Aorta (tissue), 5 donors: ENCODE data around the gene NRBF2. TPM values are rescaled to one million over a fixed set of nuclear protein-coding genes. Genes with fewer than 3 reads are reported as not detected.
"Not testable (repeated sequence)": the region's sequence is repeated elsewhere in the genome, so short reads cannot be mapped to it uniquely, and the experiment has no call there.

ENCODE experiments used
- ATAC-seq: fragments of 200-7000 bp; cut with Tn5 transposase; one replicate; pipeline ENCODE4 v1.9.1; 2022; ENCODE audit warnings: moderate library complexity; ENCODE audit not compliant: low FRiP score
- DNase-seq, 2 donors: peaks; one replicate each; pipeline ENCODE4 v3.0.0-alpha.2; 2020
- H3K27ac ChIP-seq, 2 donors: one replicate each; pipeline ENCODE4 v1.5.1; 2013; ENCODE audit warnings: low read length in 2 of 2, mild to moderate bottlenecking in 2 of 2, moderate library complexity in 2 of 2, control low read depth in 1 of 2, inconsistent platforms in 1 of 2, low read depth in 1 of 2
- H3K27me3 ChIP-seq, 2 donors: one replicate each; pipeline ENCODE4 v1.6.1; 2013; ENCODE audit warnings: control low read depth in 1 of 2, low read length in 1 of 2, mild to moderate bottlenecking in 1 of 2, moderate library complexity in 1 of 2; ENCODE audit not compliant: insufficient read depth in 2 of 2, control insufficient read depth in 1 of 2
- H3K36me3 ChIP-seq, 2 donors: one replicate each; pipeline ENCODE4 v1.6.1; 2013; ENCODE audit warnings: control low read depth in 1 of 2, low read length in 1 of 2, mild to moderate bottlenecking in 1 of 2; ENCODE audit not compliant: insufficient read depth in 2 of 2, control insufficient read depth in 1 of 2
- H3K4me1 ChIP-seq, 2 donors: one replicate each; pipeline ENCODE4 v1.6.1; 2013; ENCODE audit warnings: low read length in 2 of 2, control low read depth in 1 of 2, mild to moderate bottlenecking in 1 of 2, moderate library complexity in 1 of 2; ENCODE audit not compliant: insufficient read depth in 2 of 2, control insufficient read depth in 1 of 2
- H3K4me3 ChIP-seq, 2 donors: one replicate each; pipeline ENCODE4 v1.5.1; 2013; ENCODE audit warnings: low read length in 2 of 2, control low read depth in 1 of 2, mild to moderate bottlenecking in 1 of 2
- H3K9me3 ChIP-seq: one replicate; pipeline ENCODE4 v1.6.1; 2013; ENCODE audit warnings: mild to moderate bottlenecking, low read length; ENCODE audit not compliant: control insufficient read depth
- WGBS, 2 donors: extraction: QIAGEN DNeasy Blood & Tissue Kit; methylation state at CpG; one replicate each; pipeline ENCODE4 v1.1.7; 2013; 5-methylcytosine and 5-hydroxymethylcytosine counted together
- intact Hi-C, 2 donors: fragments of 100-400 bp; cut with DNase I; formaldehyde crosslinking; loops; one replicate each; pipeline versions ENCODE4 v1.14.2 to v1.15.0; 2022
- long read RNA-seq, 2 donors: library from polyadenylated mRNA; unstranded; transcript quantifications; one replicate each; pipeline ENCODE4 v2.0.0, GENCODE V29; 2020 to 2021
- polyA plus RNA-seq, 2 donors: library from polyadenylated mRNA; stranded (reverse); fragments of 200-250 nt; gene quantifications; one replicate each; pipeline ENCODE4 v1.2.3, GENCODE V29; 2013
- total RNA-seq, 2 donors: library from RNA; stranded (reverse); fragmentation: NEBNext Ultra II Directional; extraction: Animal tissue kit (Norgen Biotek cat#: 25700); gene quantifications; one replicate each; pipeline ENCODE4 v1.2.1, GENCODE V29; 2021
- donor health status: healthy with polysubstance abuse.
- donor health status: Bipolar disorder and iron deficiency.
- donor health status: DM: no; HTN: no; CAD: no.
- donor health status: DM: no; HTN: no; CAD: no.
- donor health status: DM: yes; HTN: yes; CAD: no.

Gene NRBF2
- total RNA-seq (10 to 100 TPM; 16.2 to 17.5 TPM), polyA plus RNA-seq (10 to 100 TPM in 1 of 2 donors, 1 to 10 TPM in 1; 8.5 to 19.0 TPM)
- long read RNA-seq, donor 1, transcript NRBF2-201 (4 exons, 1,853 nt) = major isoform, 76 of 82 reads
- long read RNA-seq, donor 1, partial matches to known transcripts = 1 of 82 reads
- long read RNA-seq, donor 1, other reads (novel, unspliced or antisense) = 4 of 82 reads
- long read RNA-seq, donor 2, transcript NRBF2-201 (4 exons, 1,853 nt) = major isoform, 14 of 16 reads
- long read RNA-seq, donor 2, partial matches to known transcripts = 0 of 16 reads
- long read RNA-seq, donor 2, other reads (novel, unspliced or antisense) = 2 of 16 reads

- Histone ChIP-seq H3K27ac (peak within 1 kb of the TSS in 1 of 2 donors; percentile 34), H3K4me1 (no peaks in the 10 kb centered on the region), H3K36me3 (no peaks in the 10 kb centered on the region), H3K27me3 (no peaks in the 10 kb centered on the region), H3K4me3 (peak within 1 kb of the TSS; percentile 70 to 81), H3K9me3 (no peaks in the 10 kb centered on the region)
- DNase-seq (peak; percentile 98 to 99), ATAC-seq (peak; percentile 100)
- intact Hi-C loops = loop anchor here in 1 of 2 donors (2.0 to 10.0 kb wide), 3 partner anchors 18 to 698 kb away; partner anchors contain the start of gene EGR2
- WGBS, 2 donors = 0% methylated on average over 53 to 55 of the region's 55 CpGs
These were observed at the start of gene NRBF2 for GRCh38 chr10:63133056-63133820. Gene NRBF2, plus strand, starts transcription at chr10:63133328. Its CDS starts 143 bp downstream, at chr10:63133471.

GRCh38 chr10:63083406-63083805 lies 49.7 kb upstream of the NRBF2 start:
- not testable (repeated sequence) for H3K36me3 ChIP-seq, H3K27me3 ChIP-seq, H3K4me3 ChIP-seq, DNase-seq, H3K27ac ChIP-seq, H3K4me1 ChIP-seq, ATAC-seq, H3K9me3 ChIP-seq
- 94 to 95% methylated on average over 14 of the region's 14 CpGs for WGBS, 2 donors
- intact Hi-C loops = loop anchor here (10.0 kb wide), 3 partner anchors 71 to 649 kb away; no protein-coding TSS in a partner anchor

GRCh38 chr10:63083904-63084689 lies 49.0 kb upstream of the NRBF2 start:
- no peaks in the 10 kb centered on the region for H3K27me3 ChIP-seq
- no peaks in the 10 kb centered on the region for H3K4me1 ChIP-seq
- DNase-seq = peak; percentile 73
- no peaks in the 10 kb centered on the region for H3K9me3 ChIP-seq
- intact Hi-C loops = loop anchor here (10.0 kb wide), 3 partner anchors 71 to 649 kb away; no protein-coding TSS in a partner anchor
- no peak overlapping the region for H3K27ac ChIP-seq
- 7 to 10% methylated on average over 7 of the region's 7 CpGs for WGBS, 2 donors
- H3K36me3 ChIP-seq = no peaks in the 10 kb centered on the region
- peak; percentile 84 for ATAC-seq
- no peak overlapping the region for H3K4me3 ChIP-seq

- Histone ChIP-seq H3K9me3 (no peaks in the 10 kb centered on the region), H3K4me1 (no peaks in the 10 kb centered on the region), H3K4me3 (no peak overlapping the region), H3K27me3 (no peaks in the 10 kb centered on the region), H3K27ac (no peak overlapping the region), H3K36me3 (no peaks in the 10 kb centered on the region)
- ATAC-seq = no peak
- WGBS, 2 donors = 75% methylated on average over 4 of the region's 4 CpGs
- no peak for DNase-seq
- intact Hi-C loops = loop anchor here (10.0 kb wide), 3 partner anchors 70 to 650 kb away; no protein-coding TSS in a partner anchor
These were observed 48.3 kb upstream of the NRBF2 start for GRCh38 chr10:63084690-63085382.

- Histone ChIP-seq H3K4me1 (no peaks in the 10 kb centered on the region), H3K36me3 (no peaks in the 10 kb centered on the region), H3K4me3 (no peak overlapping the region), H3K27ac (no peak overlapping the region), H3K9me3 (no peaks in the 10 kb centered on the region), H3K27me3 (no peaks in the 10 kb centered on the region)
- ATAC-seq (no peak), DNase-seq (no peak)
- intact Hi-C loops = no loop called here
- 71 to 76% methylated on average over 2 of the region's 2 CpGs for WGBS, 2 donors
These were observed 39.9 kb upstream of the NRBF2 start for GRCh38 chr10:63093227-63093626.

- no peak overlapping the region for H3K27ac ChIP-seq
- no peak overlapping the region for H3K4me3 ChIP-seq
- H3K27me3 ChIP-seq = no peaks in the 10 kb centered on the region
- no peaks in the 10 kb centered on the region for H3K36me3 ChIP-seq
- no peaks in the 10 kb centered on the region for H3K4me1 ChIP-seq
- DNase-seq = no peak
- 97 to 99% methylated on average over 2 of the region's 2 CpGs for WGBS, 2 donors
- no peaks in the 10 kb centered on the region for H3K9me3 ChIP-seq
- ATAC-seq = no peak
- intact Hi-C loops = no loop called here
These were observed 38.7 kb upstream of the NRBF2 start for GRCh38 chr10:63094405-63094804.

- 90 to 94% methylated on average over 1 of the region's 1 CpG for WGBS, 2 donors
- intact Hi-C loops = no loop called here
These were observed 38.2 kb upstream of the NRBF2 start for GRCh38 chr10:63094881-63095280.

GRCh38 chr10:63099734-63100133 lies 33.4 kb upstream of the NRBF2 start:
- Histone ChIP-seq H3K9me3 (no peaks in the 10 kb centered on the region), H3K36me3 (no peaks in the 10 kb centered on the region), H3K27me3 (no peaks in the 10 kb centered on the region), H3K27ac (no peak overlapping the region), H3K4me3 (no peak overlapping the region), H3K4me1 (no peaks in the 10 kb centered on the region)
- DNase-seq = no peak
- ATAC-seq = no peak
- intact Hi-C loops = no loop called here

More at GRCh38 chr10:63094881-63095280, 38.2 kb upstream of the NRBF2 start:
- Histone ChIP-seq H3K27ac (no peak overlapping the region), H3K4me1 (no peaks in the 10 kb centered on the region), H3K9me3 (no peaks in the 10 kb centered on the region), H3K27me3 (no peaks in the 10 kb centered on the region), H3K4me3 (no peak overlapping the region), H3K36me3 (no peaks in the 10 kb centered on the region)
- ATAC-seq (no peak), DNase-seq (no peak)
